ENCODE measurements around the gene NLRC3. TPM values are rescaled to one million over a fixed set of nuclear protein-coding genes. Genes with fewer than 3 reads are reported as not detected.

The NLRC3 gene
- total RNA-seq, 1 experiment from 2014 or later: 0.03 TPM

GRCh38 chr16:3589441-3589921 is 12.3 kb upstream of the NLRC3 start:
- no peak for DNase-seq

GRCh38 chr16:3589001-3589400 is 11.8 kb upstream of the NLRC3 start:
- no peak for DNase-seq
- Histone ChIP-seq H3K9me3 (no peaks in the 10 kb centered on the region), H3K27me3 (no peaks in the 10 kb centered on the region), H3K4me3 (no peak overlapping the region), H3K36me3 (peaks cover 17% of the 10 kb centered on the region)

More at GRCh38 chr16:3589441-3589921, 12.3 kb upstream of the NLRC3 start:
- H3K27me3 ChIP-seq: no peaks in the 10 kb centered on the region
- H3K9me3 ChIP-seq: no peaks in the 10 kb centered on the region
- no peak overlapping the region for H3K4me3 ChIP-seq
- peaks cover 16% of the 10 kb centered on the region for H3K36me3 ChIP-seq

- H3K36me3 ChIP-seq: peaks cover 24% of the 10 kb centered on the region
- no peaks in the 10 kb centered on the region for H3K27me3 ChIP-seq
- no peak for DNase-seq
- H3K9me3 ChIP-seq: no peaks in the 10 kb centered on the region
- H3K4me3 ChIP-seq: no peak overlapping the region
Observed at GRCh38 chr16:3587547-3588110, 10.4 kb upstream of the NLRC3 start.

- no peak for DNase-seq
Observed at GRCh38 chr16:3584412-3584811, 7.2 kb upstream of the NLRC3 start.

GRCh38 chr16:3583303-3584038 is 6.3 kb upstream of the NLRC3 start:
- H3K36me3 ChIP-seq: peaks cover 16% of the 10 kb centered on the region
- H3K9me3 ChIP-seq: no peaks in the 10 kb centered on the region
- H3K4me3 ChIP-seq: no peak overlapping the region
- DNase-seq: no peak
- H3K27me3 ChIP-seq: no peaks in the 10 kb centered on the region

More at GRCh38 chr16:3584412-3584811, 7.2 kb upstream of the NLRC3 start:
- Histone ChIP-seq H3K9me3 (no peaks in the 10 kb centered on the region), H3K27me3 (no peaks in the 10 kb centered on the region), H3K4me3 (no peak overlapping the region), H3K36me3 (peaks cover 19% of the 10 kb centered on the region)

- H3K36me3 ChIP-seq: peaks cover 15% of the 10 kb centered on the region
- no peaks in the 10 kb centered on the region for H3K9me3 ChIP-seq
- no peaks in the 10 kb centered on the region for H3K27me3 ChIP-seq
- H3K4me3 ChIP-seq: no peak overlapping the region
- no peak for DNase-seq
Observed at GRCh38 chr16:3582276-3583165, 5.3 kb upstream of the NLRC3 start.

GRCh38 chr16:3581392-3581791 is 4.2 kb upstream of the NLRC3 start:
- no peak overlapping the region for H3K4me3 ChIP-seq
- 0 out of 2 replicates have a peak, but pooled peaks cover 2% of the 10 kb centered on the region for H3K27me3 ChIP-seq
- peaks cover 15% of the 10 kb centered on the region for H3K36me3 ChIP-seq
- no peaks in the 10 kb centered on the region for H3K9me3 ChIP-seq
- DNase-seq: no peak

GRCh38 chr16:3580686-3581085 is 3.5 kb upstream of the NLRC3 start:
- Histone ChIP-seq H3K9me3 (no peaks in the 10 kb centered on the region), H3K4me3 (no peak overlapping the region), H3K36me3 (peaks cover 15% of the 10 kb centered on the region), H3K27me3 (0 out of 2 replicates have a peak, but pooled peaks cover 2% of the 10 kb centered on the region)
- DNase-seq: no peak

- Histone ChIP-seq H3K27me3 (0 out of 2 replicates have a peak, but pooled peaks cover 2% of the 10 kb centered on the region), H3K4me3 (no peak overlapping the region), H3K36me3 (peaks cover 15% of the 10 kb centered on the region), H3K9me3 (no peaks in the 10 kb centered on the region)
- no peak for DNase-seq
Observed at GRCh38 chr16:3580251-3580651, 3.0 kb upstream of the NLRC3 start.

GRCh38 chr16:3579776-3580175 is 2.6 kb upstream of the NLRC3 start:
- Histone ChIP-seq H3K36me3 (peaks cover 13% of the 10 kb centered on the region), H3K4me3 (no peak overlapping the region), H3K9me3 (no peaks in the 10 kb centered on the region), H3K27me3 (0 out of 2 replicates have a peak, but pooled peaks cover 2% of the 10 kb centered on the region)
- DNase-seq: no peak

- H3K9me3 ChIP-seq: no peaks in the 10 kb centered on the region
- DNase-seq: no peak
- H3K27me3 ChIP-seq: 0 out of 2 replicates have a peak, but pooled peaks cover 2% of the 10 kb centered on the region
- H3K36me3 ChIP-seq: peaks cover 8% of the 10 kb centered on the region
- no peak overlapping the region for H3K4me3 ChIP-seq
Observed at GRCh38 chr16:3578610-3579551, 1.7 kb upstream of the NLRC3 start.

- Histone ChIP-seq H3K27me3 (0 out of 2 replicates have a peak, but pooled peaks cover 2% of the 10 kb centered on the region), H3K4me3 (no peak overlapping the region)
- no peak for DNase-seq
Observed at GRCh38 chr16:3578121-3578520, 918 bp upstream of the NLRC3 start.

GRCh38 chr16:3576211-3576610 is 992 bp downstream of the NLRC3 start:
- Histone ChIP-seq H3K9me3 (no peaks in the 10 kb centered on the region), H3K4me3 (no peak overlapping the region), H3K36me3 (no peaks in the 10 kb centered on the region), H3K27me3 (0 out of 2 replicates have a peak, but pooled peaks cover 2% of the 10 kb centered on the region)
- DNase-seq: no peak

More at GRCh38 chr16:3578121-3578520, 918 bp upstream of the NLRC3 start:
- peaks cover 3% of the 10 kb centered on the region for H3K36me3 ChIP-seq
- H3K9me3 ChIP-seq: no peaks in the 10 kb centered on the region

- Histone ChIP-seq H3K27me3 (0 out of 2 replicates have a peak, but pooled peaks cover 2% of the 10 kb centered on the region), H3K4me3 (no peak overlapping the region), H3K9me3 (peaks cover 6% of the 10 kb centered on the region), H3K36me3 (no peaks in the 10 kb centered on the region)
- DNase-seq: no peak
Observed at GRCh38 chr16:3575491-3575890, 1.7 kb downstream of the NLRC3 start.

- no peak overlapping the region for H3K4me3 ChIP-seq
- no peaks in the 10 kb centered on the region for H3K36me3 ChIP-seq
- peaks cover 18% of the 10 kb centered on the region for H3K9me3 ChIP-seq
- no peak for DNase-seq
- 0 out of 2 replicates have a peak, but pooled peaks cover 2% of the 10 kb centered on the region for H3K27me3 ChIP-seq
Observed at GRCh38 chr16:3574195-3574594, 3.0 kb downstream of the NLRC3 start.
